ENCODE data around the gene FEN1. TPM values are rescaled to one million over a fixed set of nuclear protein-coding genes. Genes with fewer than 3 reads are reported as not detected.

Gene FEN1
- total RNA-seq, 1 experiment from 2014 or later, result 21.5 TPM

- Mint-ChIP-seq H3K4me1 (ENCODE audit: insufficient read depth, unreplicated experiment) (peaks cover 8% of the 10 kb centered on the region), H3K27me3 (ENCODE audit: insufficient read depth, unreplicated experiment) (no peaks in the 10 kb centered on the region), H3K36me3 (ENCODE audit: insufficient read depth, unreplicated experiment) (no peaks in the 10 kb centered on the region), H3K9me3 (ENCODE audit: unreplicated experiment) (no peaks in the 10 kb centered on the region), H3K27ac (ENCODE audit: low read depth, unreplicated experiment) (no peak within 1 kb of the TSS), H3K4me3 (ENCODE audit: unreplicated experiment) (peak within 1 kb of the TSS; percentile 75)
- peak; percentile 77 for DNase-seq (ENCODE audit: unreplicated experiment)
- intact Hi-C loops (cut with micrococcal nuclease), result no loop called here
- no TSS peak for BruUV-seq (replicated peaks)
- CTCF ChIA-PET, result interaction anchor here (0.7 to 1.7 kb wide), 3 partner anchors 13 to 55 kb away, joined by 4 to 5 read pairs (median 4); no protein-coding TSS in a partner anchor
- POLR2A ChIA-PET, result interaction anchor here (1.7 to 2.5 kb wide), 2 partner anchors 9 to 13 kb away, joined by 8 to 27 read pairs; partner anchors contain the start of gene FADS1
- no peak for TF ChIP-seq CTCF (IDR thresholded peaks at IDR 0.05; ENCODE audit: unreplicated experiment)
Observed at GRCh38 chr11:61827571-61828378, 35.1 kb downstream of the FEN1 start, which contains the start of gene FADS2. Gene FADS2, plus strand, starts transcription at chr11:61828300. Its CDS starts 91 bp downstream, at chr11:61828391.

GRCh38 chr11:61828379-61828628 lies 35.6 kb downstream of the FEN1 start:
- no peak for TF ChIP-seq CTCF (IDR thresholded peaks at IDR 0.05; ENCODE audit: unreplicated experiment)
- ChIA-PET CTCF (interaction anchor here (0.6 to 1.7 kb wide), 4 partner anchors 13 to 426 kb away, joined by 3 to 5 read pairs (median 4); no protein-coding TSS in a partner anchor), POLR2A (interaction anchor here (1.7 to 2.5 kb wide), 2 partner anchors 10 to 13 kb away, joined by 8 to 27 read pairs; partner anchors contain the start of gene FADS1)
- Mint-ChIP-seq H3K4me1 (ENCODE audit: insufficient read depth, unreplicated experiment) (peaks cover 8% of the 10 kb centered on the region), H3K4me3 (ENCODE audit: unreplicated experiment) (peak overlapping the region; percentile 75), H3K9me3 (ENCODE audit: unreplicated experiment) (no peaks in the 10 kb centered on the region), H3K36me3 (ENCODE audit: insufficient read depth, unreplicated experiment) (no peaks in the 10 kb centered on the region), H3K27ac (ENCODE audit: low read depth, unreplicated experiment) (no peak overlapping the region), H3K27me3 (ENCODE audit: insufficient read depth, unreplicated experiment) (no peaks in the 10 kb centered on the region)
- intact Hi-C loops (cut with micrococcal nuclease), result no loop called here
- no TSS peak for BruUV-seq (replicated peaks)
- DNase-seq (ENCODE audit: unreplicated experiment), result no peak

GRCh38 chr11:61828629-61829407 lies 36.1 kb downstream of the FEN1 start:
- ChIA-PET POLR2A (interaction anchor here (0.6 to 2.5 kb wide), 3 partner anchors 10 to 1890 kb away, joined by 3 to 27 read pairs (median 8); partner anchors contain the start of gene FADS1), CTCF (interaction anchor here (0.6 to 1.7 kb wide), 5 partner anchors 8 to 425 kb away, joined by 3 to 5 read pairs (median 4); no protein-coding TSS in a partner anchor)
- H3K27ac Mint-ChIP-seq (ENCODE audit: low read depth, unreplicated experiment), result no peak overlapping the region
- no peaks in the 10 kb centered on the region for H3K36me3 Mint-ChIP-seq (ENCODE audit: insufficient read depth, unreplicated experiment)
- H3K27me3 Mint-ChIP-seq (ENCODE audit: insufficient read depth, unreplicated experiment), result no peaks in the 10 kb centered on the region
- H3K9me3 Mint-ChIP-seq (ENCODE audit: unreplicated experiment), result no peaks in the 10 kb centered on the region
- H3K4me1 Mint-ChIP-seq (ENCODE audit: insufficient read depth, unreplicated experiment), result peaks cover 8% of the 10 kb centered on the region
- peak; percentile 27 for DNase-seq (ENCODE audit: unreplicated experiment)
- peak overlapping the region; percentile 75 for H3K4me3 Mint-ChIP-seq (ENCODE audit: unreplicated experiment)
- no TSS peak for BruUV-seq (replicated peaks)
- intact Hi-C loops (cut with micrococcal nuclease), result no loop called here
- peak; percentile 29 for TF ChIP-seq CTCF (IDR thresholded peaks at IDR 0.05; ENCODE audit: unreplicated experiment)

- no TSS peak for BruUV-seq (replicated peaks)
- H3K4me1 Mint-ChIP-seq (ENCODE audit: insufficient read depth, unreplicated experiment), result peaks cover 8% of the 10 kb centered on the region
- peak overlapping the region; percentile 75 for H3K4me3 Mint-ChIP-seq (ENCODE audit: unreplicated experiment)
- POLR2A ChIA-PET, result interaction anchor here (2.5 kb wide), 1 partner anchor 11 kb away, joined by 27 read pairs; the partner anchor contains the start of gene FADS1
- no peak for TF ChIP-seq CTCF (IDR thresholded peaks at IDR 0.05; ENCODE audit: unreplicated experiment)
- intact Hi-C loops (cut with micrococcal nuclease), result no loop called here
- no peaks in the 10 kb centered on the region for H3K36me3 Mint-ChIP-seq (ENCODE audit: insufficient read depth, unreplicated experiment)
- no peaks in the 10 kb centered on the region for H3K9me3 Mint-ChIP-seq (ENCODE audit: unreplicated experiment)
- H3K27ac Mint-ChIP-seq (ENCODE audit: low read depth, unreplicated experiment), result no peak overlapping the region
- no peaks in the 10 kb centered on the region for H3K27me3 Mint-ChIP-seq (ENCODE audit: insufficient read depth, unreplicated experiment)
- CTCF ChIA-PET, result interaction anchor here (0.9 to 1.0 kb wide), 2 partner anchors 41 to 252 kb away, joined by 3 to 4 read pairs; no protein-coding TSS in a partner anchor
- DNase-seq (ENCODE audit: unreplicated experiment), result no peak
Observed at GRCh38 chr11:61829806-61830205, 37.1 kb downstream of the FEN1 start.

Measured in MCF 10A (cell line).